ENCODE data around the gene CHN2. TPM values are rescaled to one million over a fixed set of nuclear protein-coding genes. Genes with fewer than 3 reads are reported as not detected.

Gene CHN2
- total RNA-seq, 2 donors from 2014 or later, result 8.4 to 11.6 TPM

GRCh38 chr7:29337546-29338116 is 143.1 kb downstream of the CHN2 start:
- intact Hi-C loops (cut with DNase I), result no loop called here
- DNase-seq (ENCODE audit: low spot score), result no peak

GRCh38 chr7:29340696-29341095 is 146.1 kb downstream of the CHN2 start:
- intact Hi-C loops (cut with DNase I), result no loop called here
- DNase-seq (ENCODE audit: low spot score), result no peak

DNA sequence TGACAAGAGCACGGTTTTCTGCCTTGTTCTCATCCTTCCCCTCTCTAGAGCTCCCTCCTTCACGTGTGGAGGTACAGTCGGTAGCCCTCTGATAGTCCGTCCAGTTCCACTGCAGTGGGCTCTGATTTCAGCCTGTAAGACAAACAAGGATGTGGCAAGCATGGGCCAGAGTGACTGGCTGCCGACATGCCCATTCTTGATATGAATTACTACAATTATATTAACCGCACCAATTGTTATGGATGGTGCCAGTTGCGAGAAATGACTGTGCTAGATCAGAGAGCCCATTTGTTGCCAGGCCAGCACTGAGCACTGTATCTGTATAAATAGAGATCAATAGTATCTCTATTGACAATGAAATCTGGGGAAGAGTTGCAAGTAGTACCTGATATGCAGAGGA is 146.6 kb downstream of the CHN2 start:
- DNase-seq (ENCODE audit: low spot score), result no peak
- intact Hi-C loops (cut with DNase I), result no loop called here

- DNase-seq (ENCODE audit: low spot score), result no peak
- intact Hi-C loops (cut with DNase I), result no loop called here
These were observed 148.2 kb downstream of the CHN2 start for GRCh38 chr7:29342761-29343160.

DNA sequence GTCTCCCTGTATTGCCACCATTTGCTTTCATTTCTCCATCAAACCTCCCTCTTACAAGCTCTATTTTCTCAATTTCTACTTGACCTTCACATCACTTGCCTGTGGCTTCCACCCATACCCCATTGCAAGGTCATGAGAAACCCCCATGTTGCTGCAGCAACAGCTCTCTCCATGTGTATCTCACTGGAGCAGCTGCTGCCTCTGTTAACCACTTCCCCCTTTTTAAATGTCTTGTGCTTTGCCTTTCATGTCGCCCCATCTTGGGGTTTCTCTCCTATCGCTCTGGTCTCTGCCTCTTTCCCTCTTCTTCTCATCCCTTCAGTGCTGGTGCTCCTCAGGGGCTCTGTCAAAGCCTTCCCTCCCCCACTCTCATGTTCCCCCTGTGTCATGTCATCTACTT is 148.8 kb downstream of the CHN2 start:
- intact Hi-C loops (cut with DNase I), result no loop called here
- no peak for DNase-seq (ENCODE audit: low spot score)

DNA sequence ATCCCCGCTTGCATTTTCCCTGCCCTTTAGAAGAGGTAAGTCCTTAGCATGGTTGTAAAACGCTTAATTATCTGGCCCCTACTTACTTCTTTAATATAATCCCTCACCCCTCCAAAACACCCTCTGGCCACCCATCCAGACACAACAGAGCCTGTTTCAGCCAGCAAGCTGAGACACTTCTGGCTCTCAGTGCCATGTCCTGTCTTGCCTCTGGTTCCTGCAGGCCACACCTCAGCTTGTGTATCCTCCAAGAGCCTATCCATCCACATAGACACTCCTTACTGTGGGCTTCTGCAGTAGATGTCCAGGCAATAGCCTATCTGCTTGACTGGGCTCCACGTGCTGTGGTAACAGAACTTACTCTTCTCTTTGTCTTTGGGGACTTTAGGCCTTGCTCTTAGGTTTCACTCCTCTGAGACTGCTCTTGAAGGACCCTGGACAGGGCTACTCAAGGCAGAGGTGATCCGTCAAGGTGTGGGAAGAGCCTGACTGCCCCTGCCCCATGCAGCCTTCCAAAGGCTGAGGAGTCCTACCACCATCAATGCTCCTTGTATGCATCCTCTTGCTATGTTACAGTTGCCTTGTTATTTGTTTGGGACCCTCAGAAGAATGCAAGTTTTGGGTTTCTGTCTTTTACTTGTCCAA is 149.9 kb downstream of the CHN2 start:
- no peak for DNase-seq (ENCODE audit: low spot score)
- intact Hi-C loops (cut with DNase I), result no loop called here

DNA sequence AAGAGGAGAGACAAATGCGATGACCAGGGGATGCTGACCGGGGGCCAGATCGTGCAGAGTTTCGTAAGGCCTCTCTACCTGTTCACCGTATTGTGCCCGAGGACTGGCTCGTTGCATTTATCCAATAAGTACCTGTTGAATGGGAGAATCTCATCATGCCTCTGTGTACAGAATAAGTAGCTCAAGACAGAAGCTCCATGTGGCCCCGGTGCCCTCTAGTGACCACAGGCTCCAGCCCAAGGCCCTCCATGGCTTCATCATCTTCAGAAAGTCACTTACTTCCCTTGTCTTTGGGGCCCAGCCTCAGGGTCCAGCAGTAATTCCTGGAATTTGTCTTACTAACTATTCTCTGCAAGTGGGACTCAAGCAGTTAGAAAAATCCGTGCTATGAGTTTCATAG is 151.0 kb downstream of the CHN2 start:
- no peak for DNase-seq (ENCODE audit: low spot score)
- intact Hi-C loops (cut with DNase I), result no loop called here

DNA sequence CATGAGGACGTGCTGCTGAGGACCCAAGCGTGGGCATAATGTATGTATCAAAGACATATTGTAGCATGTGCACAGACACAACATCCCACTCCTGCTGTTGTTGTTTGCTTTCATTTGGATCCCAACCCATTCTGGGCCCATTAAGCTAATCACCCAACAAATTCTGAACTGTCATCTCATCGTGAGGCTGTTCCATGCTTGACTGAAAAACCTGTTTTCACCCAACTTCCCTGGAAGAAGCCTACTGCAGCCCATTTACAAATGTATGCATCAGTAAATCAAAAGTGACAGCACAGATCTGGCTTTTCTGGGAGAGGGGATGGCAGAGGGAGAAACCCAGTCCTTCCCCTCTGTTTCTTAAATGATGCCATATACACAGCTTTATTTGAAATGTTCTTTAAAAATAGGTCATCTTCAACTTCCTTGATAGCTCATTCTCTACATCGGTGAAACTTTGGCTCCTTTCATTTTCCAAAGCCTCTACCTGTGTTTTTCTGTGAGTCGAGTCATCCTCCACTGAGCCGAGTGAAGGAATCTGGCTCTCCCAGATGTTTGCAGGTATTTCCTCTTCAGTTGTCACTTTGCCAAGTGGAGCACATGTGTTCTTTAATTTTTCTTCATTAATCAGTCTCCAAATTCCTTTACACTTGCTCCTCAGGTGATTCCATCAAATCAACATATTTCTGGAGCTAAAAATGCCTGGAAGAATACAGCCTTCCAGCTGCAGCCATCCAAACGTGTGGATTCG is 151.8 kb downstream of the CHN2 start:
- no peak for DNase-seq (ENCODE audit: low spot score)
- intact Hi-C loops (cut with DNase I), result no loop called here

- intact Hi-C loops (cut with DNase I), result no loop called here
- no peak for DNase-seq (ENCODE audit: low spot score)
These were observed 154.8 kb downstream of the CHN2 start for GRCh38 chr7:29349362-29349761.

DNA sequence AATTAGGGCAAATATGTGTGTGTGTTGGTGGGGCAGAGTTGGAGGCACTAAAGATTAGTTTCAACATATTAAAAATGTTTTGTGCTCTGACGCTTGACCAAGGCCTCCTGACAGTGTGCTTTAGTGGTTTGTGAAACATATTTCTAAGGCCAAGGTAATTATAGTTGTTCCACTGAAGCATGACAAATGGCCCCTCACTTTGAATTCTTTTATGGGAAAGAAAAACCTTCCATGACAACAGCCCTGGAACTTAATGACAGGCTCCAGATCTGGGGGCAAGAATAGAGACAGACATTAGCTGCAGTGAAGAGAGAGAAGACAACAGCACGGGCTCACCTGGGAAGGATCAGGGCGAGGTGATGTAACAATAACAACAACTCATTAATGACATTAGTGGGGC is 155.8 kb downstream of the CHN2 start:
- intact Hi-C loops (cut with DNase I), result no loop called here
- DNase-seq (ENCODE audit: low spot score), result no peak

GRCh38 chr7:29352041-29352440 is 157.5 kb downstream of the CHN2 start:
- intact Hi-C loops (cut with DNase I), result no loop called here
- no peak for DNase-seq (ENCODE audit: low spot score)

GRCh38 chr7:29353810-29354209 is 159.2 kb downstream of the CHN2 start:
- DNase-seq (ENCODE audit: low spot score), result no peak
- intact Hi-C loops (cut with DNase I), result no loop called here

DNA sequence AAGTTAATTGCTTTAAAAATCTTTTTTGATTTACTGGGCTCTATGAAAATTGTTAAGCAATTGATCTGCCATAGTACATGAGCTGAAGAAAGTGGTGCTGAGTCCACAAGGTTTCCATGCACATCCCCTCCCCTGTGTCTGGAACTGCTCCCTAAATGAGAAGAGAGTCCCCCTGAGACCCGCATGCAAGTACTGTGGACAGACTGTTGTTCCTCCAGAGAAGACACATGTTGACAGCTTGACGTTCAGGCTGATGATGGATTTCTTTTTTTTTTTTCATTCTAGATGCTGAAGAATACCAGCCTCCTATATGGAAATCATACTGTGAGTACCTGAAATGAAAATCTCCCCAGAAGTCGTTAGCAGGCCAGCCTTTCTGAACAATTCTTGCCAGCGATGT is 159.8 kb downstream of the CHN2 start:
- intact Hi-C loops (cut with DNase I), result no loop called here
- DNase-seq (ENCODE audit: low spot score), result no peak

DNA sequence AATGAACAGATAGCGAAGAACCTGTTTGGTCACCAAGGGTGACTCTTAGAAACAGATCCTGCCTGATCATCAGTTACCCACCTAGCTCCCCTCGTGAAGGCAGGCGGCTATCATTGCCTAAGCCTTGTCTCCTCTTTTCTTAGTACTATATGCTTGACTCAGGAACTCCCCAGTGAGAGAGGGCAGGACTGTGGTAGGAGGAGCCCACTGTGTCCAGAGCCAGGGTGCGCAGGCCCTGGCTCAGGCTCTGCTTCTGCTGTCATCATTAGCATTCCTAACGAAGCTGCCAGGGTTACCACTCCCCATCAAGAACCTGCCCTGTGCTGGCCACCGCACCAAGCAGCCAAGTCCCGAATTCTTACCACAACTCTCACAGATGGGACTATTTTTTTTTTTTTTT is 160.8 kb downstream of the CHN2 start:
- intact Hi-C loops (cut with DNase I), result no loop called here
- no peak for DNase-seq (ENCODE audit: low spot score)

DNA sequence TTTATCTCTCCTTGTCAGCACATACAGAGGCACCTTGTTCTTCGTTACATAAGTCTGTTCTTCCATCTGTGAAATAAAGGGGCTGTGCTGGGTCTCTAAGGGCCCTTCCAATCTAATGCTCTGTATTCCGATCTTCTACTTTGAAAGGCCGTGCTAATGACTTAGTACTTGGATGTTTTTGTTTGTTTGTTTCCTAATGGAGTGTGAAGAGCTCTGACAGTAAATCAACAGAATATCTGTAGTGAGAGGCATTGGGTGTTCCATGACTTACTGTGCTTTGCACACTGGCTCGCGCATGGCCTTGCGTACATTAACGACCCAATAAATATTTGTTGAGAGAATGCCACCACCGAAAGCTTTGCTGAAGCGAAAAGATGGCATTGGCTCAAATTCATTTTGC is 162.1 kb downstream of the CHN2 start:
- intact Hi-C loops (cut with DNase I), result no loop called here
- DNase-seq (ENCODE audit: low spot score), result no peak

GRCh38 chr7:29359482-29360093 is 165.0 kb downstream of the CHN2 start:
- no peak for DNase-seq (ENCODE audit: low spot score)
- intact Hi-C loops (cut with DNase I), result no loop called here

GRCh38 chr7:29360633-29361625 is 166.4 kb downstream of the CHN2 start:
- intact Hi-C loops (cut with DNase I), result no loop called here
- DNase-seq (ENCODE audit: low spot score), result no peak

DNA sequence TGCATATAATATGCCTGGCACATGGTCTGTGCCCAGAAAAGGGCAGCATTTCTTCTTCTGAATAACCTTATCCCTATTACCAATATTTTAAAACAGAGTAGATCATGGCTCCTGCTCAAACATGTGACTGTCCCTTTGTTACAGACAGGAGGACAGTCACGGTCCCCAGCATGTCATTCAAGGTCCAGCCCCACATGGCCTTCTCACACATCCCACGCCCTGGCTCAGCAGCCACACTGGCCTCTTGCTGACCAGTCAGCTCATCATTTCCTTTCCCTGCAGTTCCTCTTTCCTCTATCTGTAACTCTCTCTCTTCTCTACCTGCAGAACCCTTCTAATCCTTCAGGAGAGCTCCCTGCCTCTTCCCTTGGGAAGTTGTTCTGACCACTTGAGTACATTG is 167.8 kb downstream of the CHN2 start:
- DNase-seq (ENCODE audit: low spot score), result no peak
- intact Hi-C loops (cut with DNase I), result loop anchor here in 1 of 2 donors (1.0 kb wide), 1 partner anchor 42 kb away; no protein-coding TSS in a partner anchor
